Neural progenitor cell (in vitro differentiated cells): ENCODE measurements around the gene CD44.

ENCODE experiments used
- EZH2phosphoT487 ChIP-seq: fragments of 200-600 bp; sonication (generic); IDR thresholded peaks from 2 replicates; pipeline ENCODE4 v1.6.1; 2017; ENCODE audit warnings: antibody characterized with exemption
- TF ChIP-seq, protein P1 (sequence below): fragments of 200-600 bp; sonication (generic); IDR thresholded peaks from 2 replicates; pipeline ENCODE4 v1.5.1; 2017; ENCODE audit warnings: antibody characterized with exemption, mild to moderate bottlenecking

DNA sequence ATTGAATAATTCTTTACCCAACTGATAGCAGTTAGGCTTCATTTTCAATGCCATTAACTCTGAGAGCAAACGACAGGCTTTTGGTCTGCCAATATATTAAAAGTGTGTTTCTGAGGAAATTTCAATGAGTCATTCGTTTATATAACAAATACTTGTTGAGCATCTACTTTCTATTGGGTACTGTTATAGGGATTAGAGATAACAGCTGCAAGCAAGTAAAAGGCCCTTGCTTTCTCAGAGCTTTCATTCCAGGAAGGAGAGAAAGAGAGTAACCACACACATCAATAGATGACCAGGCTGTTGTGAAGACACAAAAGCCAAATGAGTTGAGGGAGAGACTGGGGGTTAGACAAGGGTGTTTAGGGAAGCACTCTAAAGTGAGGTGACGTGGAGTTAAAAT, 35.7 kb downstream of the CD44 start:
- TF ChIP-seq, protein P1, sequence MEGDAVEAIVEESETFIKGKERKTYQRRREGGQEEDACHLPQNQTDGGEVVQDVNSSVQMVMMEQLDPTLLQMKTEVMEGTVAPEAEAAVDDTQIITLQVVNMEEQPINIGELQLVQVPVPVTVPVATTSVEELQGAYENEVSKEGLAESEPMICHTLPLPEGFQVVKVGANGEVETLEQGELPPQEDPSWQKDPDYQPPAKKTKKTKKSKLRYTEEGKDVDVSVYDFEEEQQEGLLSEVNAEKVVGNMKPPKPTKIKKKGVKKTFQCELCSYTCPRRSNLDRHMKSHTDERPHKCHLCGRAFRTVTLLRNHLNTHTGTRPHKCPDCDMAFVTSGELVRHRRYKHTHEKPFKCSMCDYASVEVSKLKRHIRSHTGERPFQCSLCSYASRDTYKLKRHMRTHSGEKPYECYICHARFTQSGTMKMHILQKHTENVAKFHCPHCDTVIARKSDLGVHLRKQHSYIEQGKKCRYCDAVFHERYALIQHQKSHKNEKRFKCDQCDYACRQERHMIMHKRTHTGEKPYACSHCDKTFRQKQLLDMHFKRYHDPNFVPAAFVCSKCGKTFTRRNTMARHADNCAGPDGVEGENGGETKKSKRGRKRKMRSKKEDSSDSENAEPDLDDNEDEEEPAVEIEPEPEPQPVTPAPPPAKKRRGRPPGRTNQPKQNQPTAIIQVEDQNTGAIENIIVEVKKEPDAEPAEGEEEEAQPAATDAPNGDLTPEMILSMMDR = no peak
- no peak for TF ChIP-seq EZH2phosphoT487
